NCI-H128 (cell line): ENCODE measurements around the gene SALL1.

Source experiments
- DNase-seq: peaks from one replicate; lab custom pipeline; 2025; ENCODE audit not compliant: unreplicated experiment; lab: John Stamatoyannopoulos, UW

Gene SALL1

GRCh38 chr16:51150888-51151320 lies at the start of gene SALL1:
SALL1 (minus strand) TSS chr16:51151270; CDS start chr16:51151241, 29 bp downstream.
- no peak for DNase-seq

- DNase-seq = no peak
Observed at GRCh38 chr16:51200793-51201192, 49.7 kb upstream of the SALL1 start.

- DNase-seq = no peak
Observed at GRCh38 chr16:51197953-51198748, 47.1 kb upstream of the SALL1 start.

GRCh38 chr16:51193879-51194278 lies 42.8 kb upstream of the SALL1 start:
- DNase-seq = no peak

- DNase-seq = no peak
Observed at GRCh38 chr16:51184702-51185433, 33.8 kb upstream of the SALL1 start.

GRCh38 chr16:51181503-51181811 lies 30.4 kb upstream of the SALL1 start:
- DNase-seq = no peak

GRCh38 chr16:51180719-51181502 lies 29.8 kb upstream of the SALL1 start:
- DNase-seq = no peak

GRCh38 chr16:51175081-51175480 lies 24.0 kb upstream of the SALL1 start:
- DNase-seq = no peak

GRCh38 chr16:51172368-51172767 lies 21.3 kb upstream of the SALL1 start:
- no peak for DNase-seq

- no peak for DNase-seq
Observed at GRCh38 chr16:51168755-51169154, 17.7 kb upstream of the SALL1 start.

GRCh38 chr16:51167170-51167895 lies 16.3 kb upstream of the SALL1 start:
- no peak for DNase-seq

GRCh38 chr16:51166541-51166940 lies 15.5 kb upstream of the SALL1 start:
- no peak for DNase-seq

- DNase-seq = no peak
Observed at GRCh38 chr16:51166091-51166490, 15.0 kb upstream of the SALL1 start.

GRCh38 chr16:51165043-51165442 lies 14.0 kb upstream of the SALL1 start:
- no peak for DNase-seq

- no peak for DNase-seq
Observed at GRCh38 chr16:51164574-51164973, 13.5 kb upstream of the SALL1 start.

GRCh38 chr16:51163894-51164566 lies 13.0 kb upstream of the SALL1 start:
- DNase-seq = no peak

GRCh38 chr16:51163366-51163765 lies 12.3 kb upstream of the SALL1 start:
- no peak for DNase-seq

GRCh38 chr16:51161440-51162195 lies 10.5 kb upstream of the SALL1 start:
- DNase-seq = no peak

GRCh38 chr16:51159865-51160264 lies 8.8 kb upstream of the SALL1 start:
- no peak for DNase-seq

- DNase-seq = no peak
Observed at GRCh38 chr16:51159296-51159695, 8.2 kb upstream of the SALL1 start.
